SK-N-SH (cell line): ENCODE results near the gene SLITRK2. TPM values are rescaled to one million over a fixed set of nuclear protein-coding genes. Genes with fewer than 3 reads are reported as not detected.

Experiments used
- CTCF ChIA-PET: fragments of 300-600, 350-600 bp; formaldehyde crosslinking; extraction: SDS; loops from one replicate; lab custom pipeline; 2021; lab: Yijun Ruan, JAX
- POLR2A ChIA-PET: fragments of 350-600 bp; sonication (Branson Sonifier 250); formaldehyde crosslinking; extraction: SDS; loops from one replicate; lab custom pipeline; 2020; ENCODE audit warnings: antibody characterized with exemption, inconsistent platforms; lab: Yijun Ruan, JAX
- DNase-seq: peaks from one replicate; pipeline ENCODE4 v3.0.0; 2012
- H2AFZ ChIP-seq: fragments of 200-600 bp; sonication (generic); 2 replicates; pipeline ENCODE4 v1.8.1; 2016; ENCODE audit warnings: antibody characterized with exemption, mild to moderate bottlenecking, low read depth
- H3F3A ChIP-seq: fragments of 200-600 bp; sonication (generic); replicated peaks from 2 replicates; pipeline ENCODE3; 2016; ENCODE audit warnings: antibody characterized with exemption, mild to moderate bottlenecking; ENCODE audit not compliant: insufficient read depth
- H3K27ac ChIP-seq, 2 experiments: fragments of 200-500 bp in 1 of 2; fragments of 200-600 bp in 1 of 2; sonication (Bioruptor generic) in 1 of 2; sonication (generic), shearing (Covaris generic) in 1 of 2; 2 replicates each; pipeline versions ENCODE4 v1.5.1 to v1.6.1; 2014 to 2016; ENCODE audit warnings: low read depth in 2 of 2, inconsistent platforms in 1 of 2, low read length in 1 of 2, mild to moderate bottlenecking in 1 of 2, mixed read lengths in 1 of 2
- H3K27me3 ChIP-seq: fragments of 200-600 bp; sonication (generic), shearing (Covaris generic); 2 replicates; pipeline ENCODE4 v1.6.1; 2016; ENCODE audit warnings: mixed run types; ENCODE audit not compliant: insufficient read depth
- H3K36me3 ChIP-seq, 2 experiments: fragments of 200-500 bp in 1 of 2; fragments of 200-600 bp in 1 of 2; sonication (Bioruptor generic) in 1 of 2; sonication (generic) in 1 of 2; replicated peaks in 1 of 2; 2 replicates each; pipeline versions ENCODE3 to v1.5.1; 2014 to 2016; ENCODE audit warnings: low read length in 1 of 2, mild to moderate bottlenecking in 1 of 2; ENCODE audit not compliant: insufficient read depth in 2 of 2, control insufficient read depth in 1 of 2
- H3K4me1 ChIP-seq, 2 experiments: fragments of 200-500 bp in 1 of 2; fragments of 200-600 bp in 1 of 2; sonication (Bioruptor generic) in 1 of 2; sonication (generic), shearing (Covaris generic) in 1 of 2; 2 replicates each; pipeline versions ENCODE4 v1.5.1 to v1.6.1; 2014 to 2016; ENCODE audit warnings: low read depth in 1 of 2, low read length in 1 of 2, mixed run types in 1 of 2; ENCODE audit not compliant: insufficient read depth in 2 of 2, control insufficient read depth in 1 of 2
- H3K4me2 ChIP-seq: fragments of 200-600 bp; sonication (generic), shearing (Covaris generic); 2 replicates; pipeline ENCODE4 v1.6.1; 2017; ENCODE audit warnings: mixed run types
- H3K4me3 ChIP-seq, 2 experiments: fragments of 200-500 bp in 1 of 2; fragments of 200-600 bp in 1 of 2; sonication (Bioruptor generic) in 1 of 2; sonication (generic), shearing (Covaris generic) in 1 of 2; 2 replicates each; pipeline versions ENCODE4 v1.5.1 to v1.8.1; 2014 to 2016; ENCODE audit warnings: low read depth in 2 of 2, inconsistent platforms in 1 of 2, low read length in 1 of 2, mild to moderate bottlenecking in 1 of 2, mixed read lengths in 1 of 2, moderate library complexity in 1 of 2
- H3K79me2 ChIP-seq: fragments of 200-600 bp; sonication (generic); 2 replicates; pipeline ENCODE4 v1.8.1; 2017; ENCODE audit warnings: mild to moderate bottlenecking; ENCODE audit not compliant: insufficient read depth
- H3K9ac ChIP-seq: fragments of 200-600 bp; sonication (generic); 2 replicates; pipeline ENCODE4 v1.6.1; 2017; ENCODE audit warnings: mixed run types
- H3K9me2 ChIP-seq: fragments of 200-600 bp; sonication (generic); 2 replicates; pipeline ENCODE4 v1.6.1; 2017; ENCODE audit warnings: mixed run types
- H3K9me3 ChIP-seq: fragments of 200-600 bp; sonication (generic); 2 replicates; pipeline ENCODE4 v1.6.1; 2017; ENCODE audit warnings: mixed run types, mild to moderate bottlenecking, moderate library complexity
- H4K20me1 ChIP-seq: fragments of 200-600 bp; sonication (generic); 2 replicates; pipeline ENCODE4 v1.6.1; 2017; ENCODE audit warnings: mild to moderate bottlenecking, mixed run types; ENCODE audit not compliant: insufficient read depth
- CHD2 ChIP-seq: fragments of 150-350 bp; IDR thresholded peaks from 2 replicates; pipeline ENCODE4 v1.6.1; 2018; ENCODE audit warnings: low read length; ENCODE audit not compliant: partially characterized antibody
- ELF1 ChIP-seq: IDR thresholded peaks from 2 replicates; pipeline ENCODE4 v1.4.0; 2012
- EZH2phosphoT487 ChIP-seq: fragments of 200-600 bp; sonication (generic); IDR thresholded peaks from 2 replicates; pipeline ENCODE4 v1.6.1; 2017; ENCODE audit warnings: low read depth, mixed run types, mild to moderate bottlenecking, antibody characterized with exemption, moderate library complexity, borderline replicate concordance
- FOSL2 ChIP-seq: IDR thresholded peaks from 2 replicates; pipeline ENCODE4 v1.4.0; 2012; ENCODE audit warnings: low read depth, mild to moderate bottlenecking, moderate library complexity, borderline replicate concordance
- FOXJ3 ChIP-seq: sonication (generic); formaldehyde crosslinking; IDR thresholded peaks from 2 replicates; pipeline ENCODE4 v1.5.1; 2020; ENCODE audit warnings: mild to moderate bottlenecking, missing genetic modification reagents
- FOXM1 ChIP-seq: IDR thresholded peaks from 2 replicates; pipeline ENCODE4 v1.4.0; 2012; ENCODE audit warnings: low read depth, mild to moderate bottlenecking
- GATA2 ChIP-seq: sonication (generic); formaldehyde crosslinking; IDR thresholded peaks from 2 replicates; pipeline ENCODE4 v1.5.0; 2020; ENCODE audit warnings: mild to moderate bottlenecking, missing genetic modification reagents
- MXI1 ChIP-seq: IDR thresholded peaks from 2 replicates; pipeline ENCODE4 v1.6.1; 2012; ENCODE audit warnings: mild to moderate bottlenecking, low read depth, low read length, improper control_type of control experiment
- NFIC ChIP-seq: IDR thresholded peaks from 2 replicates; pipeline ENCODE4 v1.4.0; 2012; ENCODE audit warnings: borderline replicate concordance
- NRF1 ChIP-seq: IDR thresholded peaks from 2 replicates; pipeline ENCODE4 v1.6.1; 2012; ENCODE audit warnings: low read depth, mild to moderate bottlenecking, low read length
- POLR2AphosphoS5 ChIP-seq: IDR thresholded peaks from 2 replicates; pipeline ENCODE4 v1.6.1; 2012; ENCODE audit warnings: low read depth, low read length
- RFX5 ChIP-seq: IDR thresholded peaks from 2 replicates; pipeline ENCODE4 v1.6.1; 2012; ENCODE audit warnings: mild to moderate bottlenecking, improper control_type of control experiment, low read length
- RXRA ChIP-seq: IDR thresholded peaks from 2 replicates; pipeline ENCODE4 v1.4.0; 2012; ENCODE audit warnings: low read depth, mild to moderate bottlenecking, borderline replicate concordance
- SIN3A ChIP-seq: IDR thresholded peaks from 2 replicates; pipeline ENCODE4 v1.6.1; 2012; ENCODE audit warnings: low read depth, mild to moderate bottlenecking, low read length, moderate library complexity, borderline replicate concordance
- TEAD4 ChIP-seq: IDR thresholded peaks from 2 replicates; pipeline ENCODE4 v1.4.0; 2012; ENCODE audit warnings: mild to moderate bottlenecking, borderline replicate concordance; ENCODE audit not compliant: insufficient read depth
- YY1 ChIP-seq: IDR thresholded peaks from 2 replicates; pipeline ENCODE4 v1.4.0; 2012; ENCODE audit warnings: low read depth, mild to moderate bottlenecking
- WGBS: methylation state at CpG from one replicate; pipeline ENCODE4 v1.1.6; 2017; ENCODE audit warnings: low lambda C conversion rate; 5-methylcytosine and 5-hydroxymethylcytosine counted together
- polyA plus RNA-seq, 3 experiments: library from polyadenylated mRNA; depleted of rRNA; stranded (reverse); fragments of >200 nt; gene quantifications; 2 replicates each; pipeline ENCODE4 v1.2.3, GENCODE V29; 2012
- TF ChIP-seq, protein P1 (sequence below): fragments of 150-350 bp; IDR thresholded peaks from 2 replicates; pipeline ENCODE4 v1.6.1; 2017; ENCODE audit warnings: antibody characterized with exemption, low read length, low read depth, borderline replicate concordance
- TF ChIP-seq, protein P2 (sequence below): fragments of 150-350 bp; IDR thresholded peaks from 2 replicates; pipeline ENCODE4 v1.6.1; 2016; ENCODE audit warnings: mild to moderate bottlenecking, low read depth, low read length
- TF ChIP-seq, protein P3 (sequence below): IDR thresholded peaks from 2 replicates; pipeline ENCODE4; 2012
- TF ChIP-seq, protein P4 (sequence below): IDR thresholded peaks from 2 replicates; pipeline ENCODE4 v1.4.0; 2012; ENCODE audit warnings: low read depth, borderline replicate concordance
- TF ChIP-seq, protein P5 (sequence below): IDR thresholded peaks from 2 replicates; pipeline ENCODE4 v1.4.0; 2012; ENCODE audit warnings: low read depth, borderline replicate concordance

Gene SLITRK2
- polyA plus RNA-seq, 1 of the 3 experiments (the other 2 are of a cell fraction) = not detected

DNA sequence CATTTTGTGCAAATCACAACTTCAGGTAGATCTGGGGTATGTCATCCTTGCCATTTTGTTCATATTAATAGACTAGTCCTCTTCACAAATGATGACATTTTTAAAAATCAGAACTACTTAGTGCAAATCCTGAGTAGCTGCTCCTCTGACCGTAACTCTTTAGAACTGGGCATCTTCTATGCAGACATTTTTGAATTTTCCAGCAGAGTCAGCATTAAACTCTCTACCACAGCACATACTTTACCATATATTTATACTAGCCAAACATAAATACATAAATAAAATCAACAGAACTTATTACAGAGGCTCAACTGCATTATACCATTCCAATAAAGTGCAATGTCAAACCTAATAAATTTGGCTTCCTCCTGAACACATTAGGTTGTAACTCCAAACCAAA is 4.5 kb upstream of the SLITRK2 start:
- Histone ChIP-seq H3K27ac (no peak overlapping the region), H3K9me3 (no peaks in the 10 kb centered on the region), H3K4me1 (no peaks in the 10 kb centered on the region), H3K27me3 (peaks cover 2% of the 10 kb centered on the region; the same call in 1 of the 2 replicates), H3K9me2 (no peaks in the 10 kb centered on the region), H2AFZ (no peak overlapping the region), H3K4me3 (no peak overlapping the region), H3F3A (no peaks in the 10 kb centered on the region), H3K36me3 (no peaks in the 10 kb centered on the region), H3K4me2 (no peak overlapping the region), H3K9ac (no peak overlapping the region), H3K79me2 (no peaks in the 10 kb centered on the region), H4K20me1 (no peaks in the 10 kb centered on the region)
- DNase-seq = no peak
- ChIA-PET CTCF (no interaction called here), POLR2A (no interaction called here)
- 0% methylated on average over 1 of the region's 1 CpG for WGBS
- no peak for TF ChIP-seq CHD2
- TF ChIP-seq, protein P1, sequence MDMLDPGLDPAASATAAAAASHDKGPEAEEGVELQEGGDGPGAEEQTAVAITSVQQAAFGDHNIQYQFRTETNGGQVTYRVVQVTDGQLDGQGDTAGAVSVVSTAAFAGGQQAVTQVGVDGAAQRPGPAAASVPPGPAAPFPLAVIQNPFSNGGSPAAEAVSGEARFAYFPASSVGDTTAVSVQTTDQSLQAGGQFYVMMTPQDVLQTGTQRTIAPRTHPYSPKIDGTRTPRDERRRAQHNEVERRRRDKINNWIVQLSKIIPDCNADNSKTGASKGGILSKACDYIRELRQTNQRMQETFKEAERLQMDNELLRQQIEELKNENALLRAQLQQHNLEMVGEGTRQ = no peak
- TF ChIP-seq, protein P2, sequence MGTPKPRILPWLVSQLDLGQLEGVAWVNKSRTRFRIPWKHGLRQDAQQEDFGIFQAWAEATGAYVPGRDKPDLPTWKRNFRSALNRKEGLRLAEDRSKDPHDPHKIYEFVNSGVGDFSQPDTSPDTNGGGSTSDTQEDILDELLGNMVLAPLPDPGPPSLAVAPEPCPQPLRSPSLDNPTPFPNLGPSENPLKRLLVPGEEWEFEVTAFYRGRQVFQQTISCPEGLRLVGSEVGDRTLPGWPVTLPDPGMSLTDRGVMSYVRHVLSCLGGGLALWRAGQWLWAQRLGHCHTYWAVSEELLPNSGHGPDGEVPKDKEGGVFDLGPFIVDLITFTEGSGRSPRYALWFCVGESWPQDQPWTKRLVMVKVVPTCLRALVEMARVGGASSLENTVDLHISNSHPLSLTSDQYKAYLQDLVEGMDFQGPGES = no peak
- TF ChIP-seq RXRA = no peak
- TF ChIP-seq FOXM1 = no peak
- TF ChIP-seq YY1 = no peak
- TF ChIP-seq ELF1 = no peak
- TF ChIP-seq, protein P3, sequence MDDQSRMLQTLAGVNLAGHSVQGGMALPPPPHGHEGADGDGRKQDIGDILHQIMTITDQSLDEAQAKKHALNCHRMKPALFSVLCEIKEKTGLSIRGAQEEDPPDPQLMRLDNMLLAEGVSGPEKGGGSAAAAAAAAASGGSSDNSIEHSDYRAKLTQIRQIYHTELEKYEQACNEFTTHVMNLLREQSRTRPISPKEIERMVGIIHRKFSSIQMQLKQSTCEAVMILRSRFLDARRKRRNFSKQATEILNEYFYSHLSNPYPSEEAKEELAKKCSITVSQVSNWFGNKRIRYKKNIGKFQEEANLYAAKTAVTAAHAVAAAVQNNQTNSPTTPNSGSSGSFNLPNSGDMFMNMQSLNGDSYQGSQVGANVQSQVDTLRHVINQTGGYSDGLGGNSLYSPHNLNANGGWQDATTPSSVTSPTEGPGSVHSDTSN = no peak
- no peak for TF ChIP-seq MXI1
- no peak for TF ChIP-seq FOSL2
- no peak for TF ChIP-seq EZH2phosphoT487
- TF ChIP-seq NRF1 = no peak

DNA sequence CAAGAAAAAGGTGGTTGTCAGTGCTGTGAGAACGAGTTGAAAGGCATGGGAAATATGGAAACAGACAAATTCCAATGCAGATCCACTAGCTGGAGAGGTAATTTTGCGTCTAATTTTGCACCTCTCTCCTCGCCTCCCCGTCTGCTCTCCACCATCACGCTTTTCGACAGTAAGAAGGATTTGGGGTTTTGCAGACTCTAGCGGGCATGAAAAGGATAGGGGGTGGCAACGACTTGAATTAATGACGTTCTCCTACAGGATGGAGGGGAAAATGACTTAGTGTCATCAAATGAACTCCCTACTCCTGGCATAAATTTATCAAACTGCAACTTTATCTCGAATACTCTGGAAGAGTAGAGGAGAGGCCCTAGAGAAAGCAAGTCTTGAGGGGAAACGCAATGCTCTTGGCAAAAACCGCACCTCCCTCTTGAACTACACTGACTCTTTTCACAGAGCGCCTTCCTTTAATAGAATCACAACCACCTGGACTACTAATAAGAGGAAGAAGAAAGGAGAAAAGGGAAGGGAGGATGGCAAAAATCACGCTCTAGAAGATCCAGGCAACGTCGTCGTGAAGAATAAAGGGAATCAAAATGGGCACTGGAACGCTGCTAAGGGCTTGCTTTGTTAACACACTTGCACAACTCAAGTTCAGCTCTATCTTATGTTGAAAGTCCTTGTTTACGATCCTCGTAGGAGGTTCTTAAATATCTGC is 871 bp upstream of the SLITRK2 start:
- DNase-seq = no peak
- H3F3A ChIP-seq = no peaks in the 10 kb centered on the region
- H3K4me1 ChIP-seq = no peaks in the 10 kb centered on the region
- no peak overlapping the region for H3K9ac ChIP-seq
- H3K36me3 ChIP-seq = no peaks in the 10 kb centered on the region
- no peaks in the 10 kb centered on the region for H3K9me3 ChIP-seq
- no peak overlapping the region for H3K4me2 ChIP-seq
- no peak overlapping the region for H3K27ac ChIP-seq
- no peaks in the 10 kb centered on the region for H3K9me2 ChIP-seq
- H4K20me1 ChIP-seq = no peaks in the 10 kb centered on the region
- 11% methylated on average over 20 of the region's 20 CpGs for WGBS
- peaks cover 16% of the 10 kb centered on the region; the same call in 1 of the 2 replicates for H3K27me3 ChIP-seq
- ChIA-PET POLR2A (no interaction called here), CTCF (no interaction called here)
- TF ChIP-seq FOSL2 = no peak
- no peak for TF ChIP-seq MXI1
- TF ChIP-seq, protein P4, sequence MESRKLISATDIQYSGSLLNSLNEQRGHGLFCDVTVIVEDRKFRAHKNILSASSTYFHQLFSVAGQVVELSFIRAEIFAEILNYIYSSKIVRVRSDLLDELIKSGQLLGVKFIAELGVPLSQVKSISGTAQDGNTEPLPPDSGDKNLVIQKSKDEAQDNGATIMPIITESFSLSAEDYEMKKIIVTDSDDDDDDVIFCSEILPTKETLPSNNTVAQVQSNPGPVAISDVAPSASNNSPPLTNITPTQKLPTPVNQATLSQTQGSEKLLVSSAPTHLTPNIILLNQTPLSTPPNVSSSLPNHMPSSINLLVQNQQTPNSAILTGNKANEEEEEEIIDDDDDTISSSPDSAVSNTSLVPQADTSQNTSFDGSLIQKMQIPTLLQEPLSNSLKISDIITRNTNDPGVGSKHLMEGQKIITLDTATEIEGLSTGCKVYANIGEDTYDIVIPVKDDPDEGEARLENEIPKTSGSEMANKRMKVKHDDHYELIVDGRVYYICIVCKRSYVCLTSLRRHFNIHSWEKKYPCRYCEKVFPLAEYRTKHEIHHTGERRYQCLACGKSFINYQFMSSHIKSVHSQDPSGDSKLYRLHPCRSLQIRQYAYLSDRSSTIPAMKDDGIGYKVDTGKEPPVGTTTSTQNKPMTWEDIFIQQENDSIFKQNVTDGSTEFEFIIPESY = no peak
- TF ChIP-seq ELF1 = no peak
- no peak for TF ChIP-seq FOXJ3 (CRISPR knock-in tag)
- no peak for TF ChIP-seq NFIC
- TF ChIP-seq NRF1 = no peak
- TF ChIP-seq SIN3A = no peak
- no peak for TF ChIP-seq EZH2phosphoT487
- no peak for TF ChIP-seq POLR2AphosphoS5
- TF ChIP-seq, protein P5, sequence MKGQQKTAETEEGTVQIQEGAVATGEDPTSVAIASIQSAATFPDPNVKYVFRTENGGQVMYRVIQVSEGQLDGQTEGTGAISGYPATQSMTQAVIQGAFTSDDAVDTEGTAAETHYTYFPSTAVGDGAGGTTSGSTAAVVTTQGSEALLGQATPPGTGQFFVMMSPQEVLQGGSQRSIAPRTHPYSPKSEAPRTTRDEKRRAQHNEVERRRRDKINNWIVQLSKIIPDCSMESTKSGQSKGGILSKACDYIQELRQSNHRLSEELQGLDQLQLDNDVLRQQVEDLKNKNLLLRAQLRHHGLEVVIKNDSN = no peak
- no peak for TF ChIP-seq FOXM1
- TF ChIP-seq RFX5 = no peak
- no peak for TF ChIP-seq YY1
- no peak for TF ChIP-seq TEAD4
- no peak for TF ChIP-seq GATA2 (CRISPR knock-in tag)
- H2AFZ ChIP-seq = no peak overlapping the region
- no peak overlapping the region for H3K4me3 ChIP-seq
- H3K79me2 ChIP-seq = no peaks in the 10 kb centered on the region
